HG03139 (cell line): ENCODE results near the gene FRA10AC1.
"Not testable (repeated sequence)": the region's sequence is repeated elsewhere in the genome, so short reads cannot be mapped to it uniquely, and the experiment has no call there.

Experiments used
- ATAC-seq: cut with Tn5 transposase; IDR thresholded peaks from one replicate; pipeline ENCODE4 v1.9.1; 2021; ENCODE audit not compliant: unreplicated experiment

The FRA10AC1 gene

GRCh38 chr10:93703841-93704240 is 1.4 kb upstream of the FRA10AC1 start:
- no peak for ATAC-seq

DNA sequence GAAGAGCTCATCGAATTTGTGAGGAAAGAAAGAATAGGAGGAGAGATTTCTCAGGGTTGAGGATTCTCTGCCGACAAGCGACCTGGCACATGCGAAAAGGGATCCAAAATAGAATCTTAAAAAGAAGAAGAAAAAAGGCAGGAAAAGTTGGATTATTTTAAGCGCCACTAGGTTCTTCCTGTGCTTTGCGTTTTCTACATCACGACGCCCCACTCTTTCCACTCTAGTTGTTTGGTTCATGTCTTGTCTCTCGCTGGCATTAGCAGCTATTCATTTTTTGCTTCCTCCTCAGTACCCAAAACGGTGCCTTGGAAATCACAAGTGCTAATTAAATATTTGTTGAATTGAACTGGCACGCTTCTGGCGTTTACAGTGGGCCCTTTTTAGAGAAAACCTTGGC is 674 bp upstream of the FRA10AC1 start:
- peak; percentile 3 for ATAC-seq

- ATAC-seq = peak; percentile 19
These were observed 554 bp downstream of the FRA10AC1 start for GRCh38 chr10:93701866-93702209.

GRCh38 chr10:93697207-93697606 is 5.2 kb downstream of the FRA10AC1 start:
- no peak for ATAC-seq

GRCh38 chr10:93696582-93696981 is 5.8 kb downstream of the FRA10AC1 start:
- not testable (repeated sequence) for ATAC-seq

DNA sequence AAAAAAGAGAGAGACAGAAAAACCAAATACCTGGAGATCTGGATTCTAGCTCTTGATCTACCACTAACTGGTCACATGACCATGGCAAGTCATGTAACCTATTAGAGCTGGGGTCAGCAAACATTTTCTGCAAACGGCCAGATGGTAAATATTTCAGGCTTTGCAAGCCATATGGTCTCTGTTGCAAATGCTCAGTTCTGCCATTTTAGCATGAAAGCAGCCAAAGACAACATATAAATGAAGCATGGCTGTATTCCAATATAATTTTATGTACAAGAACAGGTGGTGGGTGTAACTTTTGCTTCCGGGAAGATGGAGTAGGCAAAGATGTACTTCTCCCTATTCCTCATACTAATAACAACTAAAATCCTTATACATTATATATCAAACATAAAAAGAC is 6.7 kb downstream of the FRA10AC1 start:
- ATAC-seq = no peak

- no peak for ATAC-seq
These were observed 14.7 kb downstream of the FRA10AC1 start for GRCh38 chr10:93687737-93688136.

DNA sequence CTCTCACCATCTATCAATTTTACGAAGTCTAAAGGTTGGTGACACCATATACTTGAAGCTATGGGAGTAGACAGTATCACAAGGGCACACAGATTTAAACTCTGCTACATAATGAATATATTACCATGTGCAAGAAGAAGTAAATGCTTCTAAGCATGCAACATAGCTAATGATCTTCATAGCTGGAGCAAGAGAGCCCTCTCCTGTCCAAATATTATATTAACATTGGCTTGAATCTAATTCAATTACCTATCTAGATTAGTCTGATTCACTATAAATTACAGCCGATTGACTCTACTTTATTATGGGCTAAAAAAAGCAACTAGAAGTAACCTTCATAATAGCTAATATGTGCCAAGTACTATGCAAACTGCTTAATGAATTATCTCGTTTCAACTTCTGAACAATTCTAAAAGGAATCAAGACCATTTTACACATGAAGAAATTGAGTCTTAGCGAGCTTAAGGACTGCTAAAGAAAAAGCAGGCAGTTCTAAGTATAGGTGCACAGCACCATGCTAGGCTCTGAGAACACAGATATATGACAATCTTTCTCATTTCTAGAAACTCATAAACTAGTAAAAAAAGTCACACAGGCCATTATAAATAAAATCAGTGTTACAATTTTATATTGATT is 21.9 kb downstream of the FRA10AC1 start:
- ATAC-seq = no peak

GRCh38 chr10:93678805-93679587 is 23.4 kb downstream of the FRA10AC1 start:
- no peak for ATAC-seq

GRCh38 chr10:93678386-93678785 is 24.0 kb downstream of the FRA10AC1 start:
- ATAC-seq = no peak

GRCh38 chr10:93673791-93674190 is 28.6 kb downstream of the FRA10AC1 start:
- no peak for ATAC-seq

DNA sequence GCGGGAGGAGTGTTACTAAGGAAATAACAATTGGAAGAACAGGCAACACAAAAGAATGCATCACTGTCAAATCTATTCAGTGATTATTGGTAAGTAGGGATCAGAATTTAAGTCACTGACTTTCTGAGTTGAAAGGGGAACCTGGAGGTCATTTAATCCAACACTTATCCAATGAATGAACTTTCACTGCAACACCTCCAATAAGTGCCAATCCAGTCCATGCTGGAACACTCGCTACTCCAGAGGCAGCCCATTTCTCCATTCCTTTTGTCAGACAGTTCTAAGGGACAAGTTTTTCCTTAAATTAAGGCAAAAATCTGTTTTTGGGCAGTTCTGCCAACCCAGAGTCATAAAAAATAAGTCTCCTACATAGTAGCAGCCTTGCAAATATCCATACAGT is 29.5 kb downstream of the FRA10AC1 start:
- ATAC-seq = no peak

DNA sequence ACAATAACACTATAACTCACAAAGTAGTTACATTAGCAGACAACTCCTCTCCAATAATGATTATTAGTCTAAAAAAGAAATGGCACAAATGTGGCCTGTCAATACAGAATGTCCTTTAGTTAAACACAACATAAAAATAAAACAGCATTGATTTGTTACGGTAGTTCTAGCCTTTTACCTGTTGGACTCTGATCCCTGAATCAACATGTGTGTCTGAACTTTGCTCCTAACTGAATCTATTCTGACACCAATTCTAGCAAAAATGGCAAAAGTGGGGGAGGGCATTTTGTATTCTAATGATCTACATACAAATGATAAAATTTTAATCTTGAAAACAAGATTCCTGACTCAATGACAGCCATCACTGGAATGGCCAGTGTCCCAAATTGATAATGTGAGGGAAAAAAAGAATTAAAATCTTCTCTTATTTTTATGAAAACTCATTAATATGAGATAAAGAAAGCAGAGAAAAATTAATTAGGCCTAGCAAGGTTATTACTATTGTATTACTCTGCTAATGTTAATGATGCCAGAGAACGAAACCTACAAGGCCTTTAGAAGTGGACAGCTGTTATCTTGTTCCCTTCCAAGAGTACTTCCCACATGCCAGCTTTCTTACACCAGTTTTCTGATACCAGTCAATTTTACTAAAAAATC is 30.2 kb downstream of the FRA10AC1 start:
- ATAC-seq = no peak

- no peak for ATAC-seq
These were observed 31.4 kb downstream of the FRA10AC1 start for GRCh38 chr10:93671042-93671441.

DNA sequence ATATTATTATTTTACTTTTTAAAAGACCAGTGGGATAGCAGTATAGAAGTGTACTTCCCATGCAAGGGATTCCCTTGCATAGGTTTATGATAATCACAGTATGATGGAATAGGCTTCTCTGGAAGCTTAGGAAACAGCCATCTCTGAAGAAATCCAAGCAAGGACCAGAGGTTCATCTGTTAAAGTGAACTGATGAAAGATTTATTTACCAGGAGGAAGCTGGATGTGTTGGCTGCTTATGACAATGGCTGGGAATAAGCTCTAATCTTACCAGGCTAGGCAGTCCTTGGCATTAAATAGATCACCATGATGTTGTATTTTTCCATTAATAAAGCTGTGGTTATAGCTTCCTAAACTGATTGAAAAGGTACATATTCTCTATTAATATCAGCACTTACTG is 32.0 kb downstream of the FRA10AC1 start:
- no peak for ATAC-seq

GRCh38 chr10:93667795-93668194 is 34.6 kb downstream of the FRA10AC1 start:
- no peak for ATAC-seq

DNA sequence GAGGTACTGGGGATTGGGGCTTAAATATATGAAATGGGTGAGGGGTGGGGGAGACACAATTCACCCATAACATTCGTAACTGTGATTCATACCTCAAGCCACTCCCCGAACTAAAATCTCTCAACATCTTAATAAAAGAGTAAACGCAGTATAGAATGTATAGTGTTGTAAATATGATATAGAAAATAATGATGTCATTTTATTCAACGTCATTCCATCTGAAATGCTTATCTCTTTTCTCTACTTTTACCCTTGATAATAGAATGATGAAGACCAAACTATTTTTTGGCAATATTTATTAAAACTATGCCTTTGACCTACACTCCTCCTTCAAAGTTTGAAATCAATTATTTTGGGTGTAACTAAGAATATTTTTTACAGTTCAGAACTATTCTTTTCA is 36.4 kb downstream of the FRA10AC1 start:
- ATAC-seq = no peak

DNA sequence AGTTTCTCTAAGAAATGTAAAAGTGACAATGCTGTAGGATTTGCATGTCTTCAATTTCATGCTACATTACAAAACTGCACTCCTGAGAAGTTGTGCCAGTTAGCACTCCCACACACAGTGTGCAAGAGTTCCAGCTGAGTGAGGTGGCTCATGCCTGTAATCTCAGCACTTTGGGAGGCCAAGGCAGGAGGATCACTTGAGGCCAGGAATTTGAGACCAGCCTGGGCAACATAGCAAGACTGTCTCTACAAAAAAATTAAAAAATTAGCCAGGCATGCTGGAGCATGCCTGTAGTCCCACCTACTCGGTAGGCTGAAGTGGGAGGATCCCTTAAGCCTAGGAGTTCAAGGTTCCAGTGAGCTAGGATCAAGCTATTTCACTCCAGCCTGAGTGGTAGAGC is 44.6 kb downstream of the FRA10AC1 start:
- no peak for ATAC-seq

GRCh38 chr10:93656155-93656554 is 46.2 kb downstream of the FRA10AC1 start:
- no peak for ATAC-seq

DNA sequence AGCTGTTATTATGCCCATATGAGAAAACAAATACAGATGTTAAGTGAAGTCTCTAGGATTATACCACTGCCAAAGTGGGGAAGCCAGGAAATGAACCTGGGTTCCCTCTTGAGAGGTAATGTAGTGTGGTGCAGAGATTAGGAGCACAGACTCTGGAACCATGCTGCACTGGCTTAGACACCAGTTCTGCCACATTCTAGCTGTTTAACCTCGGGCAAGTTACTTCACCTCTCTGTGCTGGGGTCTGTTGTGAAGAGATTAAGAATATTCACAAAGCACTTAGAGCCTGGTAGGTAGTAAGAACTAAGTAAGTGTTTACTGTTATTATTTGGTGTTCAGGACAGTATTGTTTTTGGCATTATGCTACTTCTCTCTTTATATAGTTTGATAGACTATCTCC is 48.2 kb downstream of the FRA10AC1 start:
- ATAC-seq = no peak

GRCh38 chr10:93652857-93653256 is 49.5 kb downstream of the FRA10AC1 start:
- no peak for ATAC-seq

- ATAC-seq = no peak
These were observed 62.6 kb downstream of the FRA10AC1 start for GRCh38 chr10:93639791-93640190.
